KMS-11 (cell line): Measurements from ENCODE around the gene OBSCN.

Experiments used
- H2AFZ ChIP-seq: fragments of 200-600 bp; sonication (generic); 2 replicates; pipeline ENCODE4 v1.6.1; 2016; ENCODE audit warnings: antibody characterized with exemption, mixed run types, low read depth
- H3K27ac ChIP-seq: fragments of 200-600 bp; sonication (generic); 2 replicates; pipeline ENCODE4 v1.6.1; 2016; ENCODE audit warnings: mild to moderate bottlenecking, mixed run types
- H3K27me3 ChIP-seq: fragments of 200-600 bp; sonication (generic); 2 replicates; pipeline ENCODE4 v1.6.1; 2017; ENCODE audit warnings: mild to moderate bottlenecking, low read depth, mixed run types, moderate library complexity; ENCODE audit not compliant: insufficient read depth
- H3K36me3 ChIP-seq: fragments of 200-600 bp; sonication (generic); 2 replicates; pipeline ENCODE4 v1.6.1; 2017; ENCODE audit warnings: mild to moderate bottlenecking, mixed run types; ENCODE audit not compliant: insufficient read depth
- H3K4me1 ChIP-seq: fragments of 200-600 bp; sonication (generic); 2 replicates; pipeline ENCODE4 v1.6.1; 2016; ENCODE audit warnings: mild to moderate bottlenecking, low read depth, mixed run types; ENCODE audit not compliant: poor library complexity, severe bottlenecking
- H3K4me2 ChIP-seq: fragments of 200-600 bp; sonication (generic); 2 replicates; pipeline ENCODE4 v1.7.0; 2016; ENCODE audit warnings: mild to moderate bottlenecking, mixed run types
- H3K4me3 ChIP-seq: fragments of 200-600 bp; sonication (generic); IDR thresholded peaks from 2 replicates; pipeline ENCODE4 v1.6.1; 2017; ENCODE audit warnings: low read depth, low read length, mixed read lengths; ENCODE audit not compliant: insufficient read depth
- H3K79me2 ChIP-seq: fragments of 200-600 bp; sonication (generic); 2 replicates; pipeline ENCODE4 v1.6.1; 2016; ENCODE audit warnings: low read depth, mixed run types; ENCODE audit not compliant: insufficient read depth
- H3K9ac ChIP-seq: fragments of 200-600 bp; sonication (generic); 2 replicates; pipeline ENCODE4 v1.6.1; 2016; ENCODE audit warnings: mild to moderate bottlenecking, mixed run types
- H4K20me1 ChIP-seq: fragments of 200-600 bp; sonication (generic); 2 replicates; pipeline ENCODE4 v1.6.1; 2016; ENCODE audit warnings: mild to moderate bottlenecking, mixed run types; ENCODE audit not compliant: insufficient read depth
- TF ChIP-seq, protein P1 (sequence below): fragments of 200-600 bp; sonication (generic); conservative IDR thresholded peaks from 2 replicates; pipeline ENCODE4 v1.6.1; 2017; ENCODE audit warnings: low read depth, mild to moderate bottlenecking, antibody characterized with exemption, low read length, moderate library complexity, mixed read lengths

Gene OBSCN

DNA sequence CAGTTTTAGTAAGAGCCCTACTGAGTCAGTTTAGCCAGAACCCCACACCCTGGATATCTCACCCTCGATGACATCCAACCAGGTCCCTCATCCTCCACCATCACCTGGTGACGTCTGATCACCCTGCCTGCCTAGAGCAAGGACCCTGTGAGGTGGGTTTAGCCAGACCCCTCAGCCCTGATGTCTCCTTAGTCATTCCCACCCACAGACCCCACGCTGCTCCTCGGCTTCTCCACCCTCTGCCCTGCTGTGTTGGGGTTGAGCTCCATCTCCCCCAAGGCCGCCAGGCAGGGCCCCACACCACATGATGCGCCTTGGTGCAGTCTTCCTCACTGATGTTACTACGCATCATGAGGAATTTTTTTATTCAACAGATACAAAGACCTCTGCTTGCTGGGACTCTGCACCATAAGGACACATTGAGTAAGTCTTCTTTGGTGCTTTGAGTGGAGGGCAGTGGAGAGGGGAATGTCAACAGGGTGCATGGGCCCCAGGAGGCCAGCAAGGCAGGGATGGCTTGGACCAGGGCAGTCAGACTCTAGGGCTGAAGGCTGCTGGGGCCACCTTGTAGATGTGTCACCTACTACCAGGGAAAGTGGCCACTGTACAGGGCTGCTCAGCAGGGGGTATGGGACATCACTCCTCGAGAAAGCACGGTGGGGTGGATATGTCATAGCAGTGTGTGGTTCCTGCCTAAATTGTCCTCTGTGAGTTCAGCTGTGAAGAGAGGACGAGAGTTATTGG is 43.9 kb upstream of the OBSCN start:
- no peak overlapping the region for H2AFZ ChIP-seq
- H3K27me3 ChIP-seq, result no peaks in the 10 kb centered on the region
- peaks cover 17% of the 10 kb centered on the region for H3K4me1 ChIP-seq
- H3K4me2 ChIP-seq, result no peak overlapping the region; the same call in 1 of the 2 replicates
- no peak overlapping the region for H3K9ac ChIP-seq
- no peak overlapping the region for H3K4me3 ChIP-seq
- TF ChIP-seq, protein P1, sequence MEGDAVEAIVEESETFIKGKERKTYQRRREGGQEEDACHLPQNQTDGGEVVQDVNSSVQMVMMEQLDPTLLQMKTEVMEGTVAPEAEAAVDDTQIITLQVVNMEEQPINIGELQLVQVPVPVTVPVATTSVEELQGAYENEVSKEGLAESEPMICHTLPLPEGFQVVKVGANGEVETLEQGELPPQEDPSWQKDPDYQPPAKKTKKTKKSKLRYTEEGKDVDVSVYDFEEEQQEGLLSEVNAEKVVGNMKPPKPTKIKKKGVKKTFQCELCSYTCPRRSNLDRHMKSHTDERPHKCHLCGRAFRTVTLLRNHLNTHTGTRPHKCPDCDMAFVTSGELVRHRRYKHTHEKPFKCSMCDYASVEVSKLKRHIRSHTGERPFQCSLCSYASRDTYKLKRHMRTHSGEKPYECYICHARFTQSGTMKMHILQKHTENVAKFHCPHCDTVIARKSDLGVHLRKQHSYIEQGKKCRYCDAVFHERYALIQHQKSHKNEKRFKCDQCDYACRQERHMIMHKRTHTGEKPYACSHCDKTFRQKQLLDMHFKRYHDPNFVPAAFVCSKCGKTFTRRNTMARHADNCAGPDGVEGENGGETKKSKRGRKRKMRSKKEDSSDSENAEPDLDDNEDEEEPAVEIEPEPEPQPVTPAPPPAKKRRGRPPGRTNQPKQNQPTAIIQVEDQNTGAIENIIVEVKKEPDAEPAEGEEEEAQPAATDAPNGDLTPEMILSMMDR, result no peak
- no peaks in the 10 kb centered on the region for H3K36me3 ChIP-seq
- H3K27ac ChIP-seq, result no peak overlapping the region
- no peaks in the 10 kb centered on the region; the same call in 1 of the 2 replicates for H3K79me2 ChIP-seq
- no peaks in the 10 kb centered on the region for H4K20me1 ChIP-seq

DNA sequence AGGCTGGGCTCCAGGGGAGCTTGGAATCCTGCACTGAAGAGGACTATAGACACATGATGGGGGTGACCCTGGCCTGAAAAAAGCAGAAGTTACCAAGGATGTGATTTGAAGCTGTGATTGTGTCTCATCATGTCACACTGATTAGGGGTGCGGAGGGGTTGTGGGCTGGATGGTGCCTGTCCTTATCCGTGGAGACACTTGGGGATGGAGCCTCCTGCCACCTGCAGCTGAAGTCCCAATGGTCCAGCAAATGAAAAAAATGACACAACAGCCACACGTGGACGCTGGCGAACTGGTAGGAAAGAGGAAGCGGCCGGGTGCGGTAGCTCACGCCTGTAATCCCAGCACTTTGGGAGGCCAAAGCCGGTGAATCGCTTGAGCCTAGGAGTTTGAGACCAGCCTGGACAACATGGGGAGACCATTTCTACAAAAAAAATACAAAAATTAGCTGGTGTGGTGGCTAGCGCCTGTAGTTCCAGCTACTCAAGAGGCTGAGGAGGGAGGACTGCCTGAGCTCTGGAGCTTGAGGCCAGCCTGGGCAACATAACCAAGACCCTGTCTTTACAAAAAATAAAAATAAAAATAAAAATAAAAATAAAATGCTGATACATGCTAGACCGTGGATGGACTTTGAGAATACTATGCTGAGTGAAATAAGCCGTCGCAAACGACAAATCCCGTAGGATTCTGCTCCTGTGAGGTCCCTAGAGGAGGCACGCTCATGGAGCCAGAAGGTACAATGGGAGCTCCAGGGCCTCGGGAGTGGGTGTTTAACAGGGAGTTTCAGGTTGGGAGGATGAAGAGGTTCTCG is 43.1 kb upstream of the OBSCN start:
- Histone ChIP-seq H2AFZ (peak overlapping the region; percentile 86), H3K4me3 (no peak overlapping the region), H4K20me1 (no peaks in the 10 kb centered on the region), H3K27ac (peak overlapping the region; percentile 46; the same call in 1 of the 2 replicates), H3K4me1 (peaks cover 17% of the 10 kb centered on the region), H3K79me2 (no peaks in the 10 kb centered on the region; the same call in 1 of the 2 replicates), H3K36me3 (no peaks in the 10 kb centered on the region), H3K4me2 (peak overlapping the region; percentile 91), H3K27me3 (no peaks in the 10 kb centered on the region), H3K9ac (peak overlapping the region; percentile 55; the same call in 1 of the 2 replicates)
- TF ChIP-seq, protein P1, result no peak

DNA sequence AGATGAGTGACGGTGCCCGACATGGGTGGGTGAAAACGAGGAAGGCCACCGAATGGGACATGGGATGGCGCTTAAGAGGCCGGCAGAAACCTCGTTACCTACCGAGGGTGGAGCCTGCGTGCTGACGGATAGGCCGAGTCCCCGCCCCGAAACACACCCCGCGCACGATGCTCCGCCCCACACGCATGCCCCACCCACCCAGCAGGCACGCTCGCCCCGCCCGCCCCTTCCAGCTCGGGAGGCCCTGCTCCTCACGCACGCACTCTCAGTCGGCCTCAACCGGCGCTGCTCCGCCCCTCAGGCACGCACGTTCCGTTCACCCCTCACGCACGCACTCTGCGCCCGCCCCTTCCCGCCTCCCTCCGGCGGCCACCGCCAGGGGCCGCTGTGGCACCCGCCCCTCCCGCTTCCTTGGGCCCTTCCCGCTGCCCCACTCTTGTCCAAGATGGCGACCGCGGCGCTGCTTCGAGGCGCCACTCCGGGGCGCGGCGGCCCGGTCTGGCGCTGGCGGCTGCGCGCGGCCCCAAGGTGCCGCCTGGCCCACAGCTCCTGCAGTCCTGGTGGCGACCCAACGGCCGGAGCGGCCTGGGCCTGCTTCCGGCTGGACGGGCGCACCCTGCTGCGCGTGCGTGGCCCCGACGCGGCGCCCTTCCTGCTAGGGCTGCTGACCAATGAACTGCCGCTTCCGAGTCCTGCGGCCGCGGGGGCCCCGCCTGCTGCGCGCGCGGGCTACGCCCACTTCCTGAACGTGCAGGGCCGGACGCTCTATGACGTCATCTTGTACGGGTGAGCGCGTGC is 42.3 kb upstream of the OBSCN start, which contains the start of gene IBA57:
Gene IBA57, plus strand, starts transcription at position 433 of the 798 bp plus-strand sequence. Its CDS starts 13 bp downstream, at position 446.
- Histone ChIP-seq H4K20me1 (no peaks in the 10 kb centered on the region), H2AFZ (peak within 1 kb of the TSS; percentile 91), H3K4me3 (peak within 1 kb of the TSS; percentile 61), H3K79me2 (no peaks in the 10 kb centered on the region; the same call in 1 of the 2 replicates), H3K27ac (peak within 1 kb of the TSS; percentile 97), H3K27me3 (no peaks in the 10 kb centered on the region), H3K4me1 (peaks cover 17% of the 10 kb centered on the region), H3K4me2 (peak within 1 kb of the TSS; percentile 91), H3K9ac (peak within 1 kb of the TSS; percentile 98), H3K36me3 (no peaks in the 10 kb centered on the region)
- TF ChIP-seq, protein P1, result peak; percentile 60

DNA sequence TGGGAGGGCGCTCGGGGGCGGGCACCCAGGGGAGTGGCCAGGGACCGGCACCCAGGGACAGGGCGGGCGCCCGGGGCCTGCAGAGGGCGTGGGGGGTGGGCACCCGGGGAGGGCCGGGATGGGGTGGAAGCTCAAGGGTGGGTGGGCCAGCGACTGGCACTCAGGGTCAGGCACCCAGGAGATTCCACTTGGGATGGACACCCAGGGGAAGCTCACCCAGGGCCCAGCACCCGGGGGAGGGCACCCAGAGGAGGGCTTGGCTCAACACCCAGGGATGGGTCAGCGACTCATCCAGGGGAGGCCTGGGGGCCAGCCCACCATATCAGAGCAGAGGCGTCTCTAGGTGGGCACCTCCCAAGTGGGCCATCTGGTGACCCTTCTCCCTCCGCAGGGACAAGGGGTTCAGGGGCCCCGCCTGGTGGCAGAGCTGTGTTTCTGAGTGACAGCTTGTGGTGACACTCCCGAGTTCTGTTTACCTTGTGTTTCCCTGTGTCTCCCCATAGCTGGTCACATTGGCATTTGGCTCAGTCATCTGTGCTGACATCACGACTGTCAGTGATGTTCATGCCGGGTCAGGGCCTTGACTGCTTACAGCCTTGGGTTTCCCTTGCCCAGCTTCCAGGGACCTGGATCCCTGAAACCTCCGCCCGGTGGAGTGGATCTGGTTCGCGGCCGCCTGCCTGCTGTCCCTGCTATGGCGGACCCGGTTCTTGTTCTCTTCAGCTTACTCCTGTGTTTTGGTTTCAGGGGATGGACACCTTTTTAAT is 41.5 kb upstream of the OBSCN start:
- Histone ChIP-seq H3K4me2 (peak overlapping the region; percentile 56), H3K9ac (peak overlapping the region; percentile 98), H2AFZ (peak overlapping the region; percentile 91), H3K27me3 (no peaks in the 10 kb centered on the region), H3K79me2 (no peaks in the 10 kb centered on the region; the same call in 1 of the 2 replicates), H3K36me3 (no peaks in the 10 kb centered on the region), H3K4me1 (peaks cover 17% of the 10 kb centered on the region), H4K20me1 (no peaks in the 10 kb centered on the region), H3K27ac (peak overlapping the region; percentile 97), H3K4me3 (peak overlapping the region; percentile 61)
- TF ChIP-seq, protein P1, result peak; percentile 54; the same call in 1 of the 2 replicates
